Cardiac muscle cell (in vitro differentiated cells and primary cell): ENCODE measurements around the gene LUZP2. TPM values are rescaled to one million over a fixed set of nuclear protein-coding genes. Genes with fewer than 3 reads are reported as not detected.

ENCODE experiments used
- DNase-seq, 2 donors: peaks; one replicate each; pipeline versions ENCODE4 v3.0.0 to v3.0.0-alpha.2; 2010 to 2017; ENCODE audit warnings: low read depth in 1 of 2, low spot score in 1 of 2
- H3K27ac ChIP-seq: fragments of 200-600 bp; sonication (generic); 2 replicates; pipeline ENCODE4 v1.5.1; 2016
- H3K27me3 ChIP-seq: fragments of 200-600 bp; sonication (generic); 2 replicates; pipeline ENCODE4 v1.6.0; 2016; ENCODE audit warnings: control low read depth
- H3K36me3 ChIP-seq: fragments of 200-600 bp; sonication (generic); 2 replicates; pipeline ENCODE4 v1.5.1; 2016; ENCODE audit warnings: control low read depth
- H3K4me1 ChIP-seq: fragments of 200-600 bp; sonication (generic); 2 replicates; pipeline ENCODE4 v1.8.1; 2017; ENCODE audit warnings: low read depth, mild to moderate bottlenecking, mixed run types
- H3K4me3 ChIP-seq: fragments of 200-600 bp; sonication (generic); 2 replicates; pipeline ENCODE4 v1.5.1; 2016; ENCODE audit warnings: mild to moderate bottlenecking
- H3K9me3 ChIP-seq: fragments of 200-600 bp; sonication (generic); 2 replicates; pipeline ENCODE4 v1.5.1; 2017; ENCODE audit warnings: low read depth, mild to moderate bottlenecking, control low read depth
- CTCF ChIP-seq: IDR thresholded peaks from 2 replicates; pipeline ENCODE4 v1.5.1; 2012; ENCODE audit warnings: low read depth, mild to moderate bottlenecking, low read length
- polyA plus RNA-seq: library from polyadenylated mRNA; unstranded; fragments of >200 nt; fragmentation: Nextera tagmentation; extraction: Ambion mirVana; gene quantifications from 2 replicates; pipeline ENCODE4 v1.2.1, GENCODE V29; 2016
- total RNA-seq: library from RNA; depleted of rRNA; stranded (reverse); fragments of >200 nt; gene quantifications from 2 replicates; pipeline ENCODE4 v1.2.3, GENCODE V29; 2016

The LUZP2 gene
- total and polyA plus RNA-seq, 2 experiments from 2014 or later, result not detected

DNA sequence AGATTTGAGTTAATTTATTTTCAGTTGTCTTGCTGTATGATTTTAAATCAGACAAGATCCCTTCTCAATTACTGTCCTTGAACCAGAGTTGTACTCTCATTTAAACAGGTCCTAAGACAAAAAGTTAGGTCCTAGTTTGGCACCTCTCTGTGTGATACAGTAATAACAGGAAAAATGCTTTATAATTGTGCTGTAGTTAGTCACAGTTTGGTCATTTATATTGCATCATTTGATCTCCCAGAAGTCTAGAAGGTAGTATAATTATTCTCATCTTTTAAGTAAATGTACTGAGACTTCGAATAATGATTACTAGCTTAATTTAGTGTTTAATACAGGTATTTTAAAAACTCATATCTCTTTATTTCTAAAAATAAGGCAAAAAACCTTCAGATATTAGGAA is 18.1 kb upstream of the LUZP2 start:
- no peak for DNase-seq
- Histone ChIP-seq H3K27ac (no peak overlapping the region), H3K9me3 (no peaks in the 10 kb centered on the region), H3K36me3 (no peaks in the 10 kb centered on the region), H3K4me1 (no peaks in the 10 kb centered on the region), H3K27me3 (no peaks in the 10 kb centered on the region), H3K4me3 (no peak overlapping the region)
- TF ChIP-seq CTCF, result no peak

- DNase-seq, result no peak
- Histone ChIP-seq H3K9me3 (no peaks in the 10 kb centered on the region), H3K27ac (no peak overlapping the region), H3K4me1 (no peaks in the 10 kb centered on the region), H3K4me3 (no peak overlapping the region), H3K27me3 (peaks cover 30% of the 10 kb centered on the region), H3K36me3 (no peaks in the 10 kb centered on the region)
- TF ChIP-seq CTCF, result no peak
Observed at GRCh38 chr11:24489477-24489876, 7.4 kb upstream of the LUZP2 start.

DNA sequence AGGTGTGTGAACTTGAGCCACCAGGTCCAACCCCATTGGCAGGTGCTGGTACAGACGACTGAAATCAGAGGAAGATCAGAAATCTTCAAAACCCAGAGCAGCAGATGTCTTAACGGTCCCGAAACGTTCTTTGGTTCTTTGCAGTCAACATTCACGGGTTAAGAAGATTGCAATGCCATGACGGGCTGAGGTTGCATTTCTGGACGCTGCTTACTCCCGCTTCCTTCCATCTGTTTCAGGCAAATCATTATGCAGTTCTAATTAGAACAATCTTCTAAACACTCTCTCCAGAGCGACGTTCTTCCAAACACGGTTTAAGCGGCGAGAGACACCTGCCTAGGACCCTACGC is 492 bp upstream of the LUZP2 start:
- Histone ChIP-seq H3K27me3 (peaks cover 92% of the 10 kb centered on the region), H3K36me3 (no peaks in the 10 kb centered on the region), H3K27ac (no peak overlapping the region), H3K4me3 (peak overlapping the region; percentile 38), H3K4me1 (no peaks in the 10 kb centered on the region), H3K9me3 (no peaks in the 10 kb centered on the region)
- TF ChIP-seq CTCF, result no peak
- peak in 1 of 2 donors; percentile 15 for DNase-seq

DNA sequence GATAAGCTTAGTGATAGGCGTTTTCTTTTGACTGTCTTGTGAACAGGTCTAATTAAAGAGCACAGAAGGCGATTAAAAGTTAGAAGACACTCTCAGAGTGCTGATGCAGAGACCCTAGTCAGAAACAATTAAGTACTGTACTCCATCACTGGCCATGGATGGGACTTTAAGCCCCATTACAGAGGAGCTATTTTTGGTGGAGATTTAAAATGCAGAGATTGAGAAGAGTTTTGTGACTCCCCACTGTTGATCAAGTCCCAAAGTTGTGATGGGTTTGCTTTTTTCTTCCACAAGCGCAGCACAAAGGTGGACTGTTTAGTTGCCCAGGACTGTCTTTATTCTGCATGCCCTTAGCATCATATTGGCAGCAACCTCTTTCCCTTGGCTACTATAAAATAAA is 978 bp downstream of the LUZP2 start:
- TF ChIP-seq CTCF, result no peak
- H3K27ac ChIP-seq, result no peak overlapping the region
- no peaks in the 10 kb centered on the region for H3K36me3 ChIP-seq
- H3K9me3 ChIP-seq, result no peaks in the 10 kb centered on the region
- no peak for DNase-seq
- no peaks in the 10 kb centered on the region for H3K4me1 ChIP-seq
- H3K4me3 ChIP-seq, result no peak overlapping the region
- H3K27me3 ChIP-seq, result peaks cover 86% of the 10 kb centered on the region

DNA sequence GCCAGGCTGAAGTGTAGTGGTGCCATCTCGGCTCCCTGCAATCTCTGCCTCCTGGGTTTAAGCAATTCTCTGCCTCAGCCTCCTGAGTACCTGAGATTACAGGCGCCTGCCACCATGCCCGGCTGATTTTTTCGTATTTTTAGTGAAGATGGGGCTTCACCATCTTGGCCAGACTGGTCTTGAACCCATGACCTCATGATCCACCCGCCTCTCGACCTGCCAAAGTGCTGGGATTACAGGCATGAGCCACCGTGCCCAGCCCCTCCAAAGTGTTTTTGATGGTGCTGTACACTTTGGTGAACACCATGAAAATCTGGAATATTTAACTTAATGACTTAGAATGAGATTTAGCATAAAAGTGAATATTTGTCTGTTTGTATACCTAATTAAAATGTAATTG is 5.6 kb downstream of the LUZP2 start:
- Histone ChIP-seq H3K4me3 (no peak overlapping the region), H3K9me3 (no peaks in the 10 kb centered on the region), H3K27me3 (peaks cover 40% of the 10 kb centered on the region), H3K36me3 (no peaks in the 10 kb centered on the region), H3K4me1 (no peaks in the 10 kb centered on the region), H3K27ac (no peak overlapping the region)
- no peak for DNase-seq
- TF ChIP-seq CTCF, result no peak

DNA sequence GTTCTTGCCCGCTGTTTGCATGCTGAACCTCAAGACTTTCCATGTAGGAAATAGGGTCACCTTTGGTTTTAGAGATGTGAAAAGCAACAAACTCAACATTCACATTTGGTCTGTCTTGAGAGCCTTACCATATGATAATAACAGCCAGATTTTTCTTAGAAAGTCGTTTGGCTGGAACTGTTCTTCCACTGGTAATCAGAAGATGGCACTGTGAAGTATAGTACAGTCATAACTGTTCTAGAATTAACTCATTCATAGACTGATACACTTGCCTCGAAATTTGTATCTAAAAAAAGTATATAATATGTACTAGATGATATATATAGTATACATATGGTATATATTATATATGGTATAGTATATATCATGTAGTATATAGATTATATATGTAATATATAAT is 12.3 kb downstream of the LUZP2 start:
- peak in 1 of 2 donors; percentile 28 for DNase-seq
- no peaks in the 10 kb centered on the region for H3K36me3 ChIP-seq
- H3K9me3 ChIP-seq, result no peaks in the 10 kb centered on the region
- no peak overlapping the region for H3K4me3 ChIP-seq
- peak; percentile 30 for TF ChIP-seq CTCF
- no peaks in the 10 kb centered on the region for H3K27me3 ChIP-seq
- no peak overlapping the region for H3K27ac ChIP-seq
- H3K4me1 ChIP-seq, result no peaks in the 10 kb centered on the region
